Mesothelial cell of epicardium (in vitro differentiated cells): Measurements from ENCODE around the gene KLK10. TPM values are rescaled to one million over a fixed set of nuclear protein-coding genes. Genes with fewer than 3 reads are reported as not detected.

Experiments used
- DNase-seq, 2 experiments: peaks; one replicate each; pipeline ENCODE4 v3.0.0; 2021; ENCODE audit warnings: low spot score in 2 of 2; ENCODE audit not compliant: unreplicated experiment in 2 of 2
- H3K27ac Mint-ChIP-seq: 2 replicates; pipeline ENCODE4 v1.8.0; 2021; ENCODE audit warnings: mixed read lengths
- H3K27me3 Mint-ChIP-seq: 2 replicates; pipeline ENCODE4 v1.8.0; 2021; ENCODE audit warnings: low read depth, mixed read lengths
- H3K36me3 Mint-ChIP-seq: 2 replicates; pipeline ENCODE4 v1.8.0; 2021; ENCODE audit warnings: mixed read lengths
- H3K4me1 Mint-ChIP-seq: 2 replicates; pipeline ENCODE4 v1.8.0; 2021; ENCODE audit warnings: mixed read lengths
- H3K4me3 Mint-ChIP-seq: 2 replicates; pipeline ENCODE4 v1.8.0; 2021; ENCODE audit warnings: mild to moderate bottlenecking, moderate library complexity, mixed read lengths
- H3K9me3 Mint-ChIP-seq: 2 replicates; pipeline ENCODE4 v1.8.0; 2021; ENCODE audit warnings: mixed read lengths
- CTCF ChIP-seq: fragments of 200-600 bp; sonication (generic); IDR thresholded peaks from one replicate; pipeline ENCODE4 v1.5.0; 2021; ENCODE audit warnings: antibody characterized with exemption; ENCODE audit not compliant: unreplicated experiment
- total RNA-seq: library from RNA; stranded (reverse); gene quantifications from 3 replicates; pipeline ENCODE4 v1.2.1, GENCODE V29; 2021

The KLK10 gene
- total RNA-seq, 1 donor from 2014 or later = 2.1 TPM

DNA sequence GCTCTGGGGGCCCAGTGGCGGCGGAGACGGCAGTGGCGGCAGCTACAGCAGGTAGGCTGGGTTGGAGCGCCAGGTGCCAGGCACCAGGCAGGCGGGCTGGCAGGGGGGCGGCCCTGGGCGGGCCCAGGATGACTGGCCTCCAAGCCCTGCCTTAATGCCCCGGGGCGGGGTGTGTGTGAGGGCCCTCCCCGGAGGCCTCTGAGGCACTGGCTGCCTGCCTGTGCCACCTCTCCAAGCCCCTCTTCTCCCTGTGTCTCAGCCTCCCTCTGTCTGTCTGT is 7.0 kb upstream of the KLK10 start, which contains the start of gene KLK11:
Gene KLK11, minus strand, starts transcription at position 63 of the 278 bp plus-strand sequence. CDS start 985 bp downstream, outside the sequence.
- no peak for TF ChIP-seq CTCF
- DNase-seq = no peak
- Mint-ChIP-seq H3K27ac (no peak within 1 kb of the TSS), H3K4me3 (no peak within 1 kb of the TSS), H3K27me3 (peaks cover 45% of the 10 kb centered on the region), H3K4me1 (peaks cover 6% of the 10 kb centered on the region), H3K36me3 (no peaks in the 10 kb centered on the region), H3K9me3 (no peaks in the 10 kb centered on the region)

DNA sequence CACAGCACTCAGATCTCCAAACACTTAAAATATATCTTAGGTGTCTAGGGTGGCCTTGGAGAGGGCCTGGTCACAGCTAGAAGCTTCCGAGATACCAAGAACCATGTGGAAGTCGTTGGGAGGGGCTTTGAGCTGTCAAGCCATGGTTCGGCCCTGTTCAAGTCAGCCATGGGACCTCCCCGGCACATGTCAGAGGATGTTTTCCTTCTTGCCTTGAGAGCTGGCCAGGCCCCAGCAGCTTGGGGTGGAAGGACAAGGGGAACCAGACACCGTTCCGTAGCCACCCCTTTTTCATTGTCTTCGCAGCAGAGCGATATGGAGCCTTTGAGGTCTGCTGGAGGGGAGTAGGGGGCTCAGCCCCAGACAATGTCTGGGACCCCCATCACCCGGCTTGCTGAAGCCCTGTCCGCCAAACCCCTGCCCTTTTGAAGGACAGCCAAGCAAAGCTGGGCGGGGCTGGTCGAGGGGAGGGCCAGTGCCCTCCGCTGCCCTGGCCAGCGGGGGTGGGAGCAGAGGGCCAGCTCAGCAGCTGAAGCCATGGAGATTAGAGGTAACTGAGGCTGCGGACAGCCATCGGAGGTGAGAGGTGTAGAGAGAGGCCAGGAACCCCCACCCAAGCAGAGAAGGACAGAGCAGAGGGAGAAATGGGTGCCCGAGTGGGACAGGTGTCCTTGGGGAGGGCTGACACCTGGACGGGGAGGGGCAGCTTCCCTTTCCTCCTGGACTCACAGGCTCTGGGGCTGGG is 6.5 kb upstream of the KLK10 start:
- Mint-ChIP-seq H3K9me3 (no peaks in the 10 kb centered on the region), H3K27ac (no peak overlapping the region), H3K4me1 (peaks cover 8% of the 10 kb centered on the region), H3K27me3 (peaks cover 49% of the 10 kb centered on the region), H3K4me3 (no peak overlapping the region), H3K36me3 (no peaks in the 10 kb centered on the region)
- DNase-seq = no peak
- no peak for TF ChIP-seq CTCF

DNA sequence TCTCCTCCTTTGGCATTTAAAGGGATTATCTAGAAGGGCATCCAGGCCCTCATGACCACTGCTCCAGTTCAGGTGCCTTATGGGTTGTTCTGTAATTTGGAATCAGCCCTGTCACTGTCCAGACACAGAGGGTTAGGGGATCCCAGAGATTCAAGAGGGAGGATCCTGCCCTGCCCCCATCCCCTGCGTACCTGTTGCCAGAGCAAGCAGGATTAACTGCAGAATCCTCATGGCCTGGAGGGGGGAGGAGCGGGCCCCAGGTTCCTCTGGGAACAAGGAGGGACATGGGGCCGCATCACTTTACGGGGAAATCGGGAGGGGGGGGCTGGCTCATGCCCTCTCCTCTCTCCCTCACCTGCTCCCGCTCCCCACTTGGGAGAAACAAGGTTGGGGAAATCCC is 5.9 kb upstream of the KLK10 start:
- H3K36me3 Mint-ChIP-seq = no peaks in the 10 kb centered on the region
- H3K9me3 Mint-ChIP-seq = no peaks in the 10 kb centered on the region
- no peak overlapping the region for H3K4me3 Mint-ChIP-seq
- peaks cover 54% of the 10 kb centered on the region for H3K27me3 Mint-ChIP-seq
- H3K27ac Mint-ChIP-seq = no peak overlapping the region
- TF ChIP-seq CTCF = no peak
- DNase-seq = no peak
- H3K4me1 Mint-ChIP-seq = peaks cover 8% of the 10 kb centered on the region

- Mint-ChIP-seq H3K4me1 (peaks cover 9% of the 10 kb centered on the region), H3K27me3 (peaks cover 58% of the 10 kb centered on the region), H3K36me3 (no peaks in the 10 kb centered on the region), H3K4me3 (no peak overlapping the region), H3K9me3 (no peaks in the 10 kb centered on the region), H3K27ac (no peak overlapping the region)
- TF ChIP-seq CTCF = no peak
- no peak for DNase-seq
Observed at GRCh38 chr19:51024924-51025323, 5.4 kb upstream of the KLK10 start.

DNA sequence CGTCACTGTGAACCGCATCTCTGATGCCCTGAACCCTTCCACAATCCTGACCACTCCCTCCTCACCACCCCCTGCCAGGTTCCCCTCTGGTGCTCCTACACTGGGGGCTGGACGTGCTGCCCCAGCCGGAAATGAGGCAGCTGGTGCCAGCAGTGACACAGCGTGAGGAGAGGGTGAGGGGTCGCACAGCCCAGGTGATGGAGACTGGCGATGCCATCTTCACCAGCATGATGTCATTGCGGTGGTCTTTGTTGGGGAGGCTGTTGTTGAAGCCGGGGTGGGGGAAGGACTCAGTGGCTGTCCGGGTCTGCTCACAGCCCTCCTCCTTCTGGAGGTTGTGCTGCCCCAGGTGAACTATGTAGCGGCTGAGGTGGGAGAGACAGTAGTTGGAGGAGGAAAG is 4.4 kb upstream of the KLK10 start:
- Mint-ChIP-seq H3K36me3 (no peaks in the 10 kb centered on the region), H3K27me3 (peaks cover 68% of the 10 kb centered on the region), H3K27ac (no peak overlapping the region), H3K4me3 (no peak overlapping the region), H3K4me1 (peaks cover 12% of the 10 kb centered on the region), H3K9me3 (no peaks in the 10 kb centered on the region)
- TF ChIP-seq CTCF = no peak
- DNase-seq = no peak
